Hepatocyte (in vitro differentiated cells): Measurements from ENCODE around the gene ACTR1A.

Experiments
- CTCF ChIP-seq: fragments of 200-600 bp; sonication (generic); IDR thresholded peaks from 2 replicates; pipeline ENCODE4 v1.5.1; 2016; ENCODE audit warnings: antibody characterized with exemption, mild to moderate bottlenecking; ENCODE audit not compliant: poor library complexity
- EZH2 ChIP-seq: fragments of 200-600 bp; sonication (generic); IDR thresholded peaks from 2 replicates; pipeline ENCODE4 v1.6.1; 2016; ENCODE audit warnings: antibody characterized with exemption, mild to moderate bottlenecking, borderline replicate concordance
- EZH2phosphoT487 ChIP-seq: fragments of 200-600 bp; sonication (generic); IDR thresholded peaks from one replicate; pipeline ENCODE4 v1.6.1; 2018; ENCODE audit warnings: antibody characterized with exemption, mild to moderate bottlenecking, low read depth, moderate library complexity; ENCODE audit not compliant: unreplicated experiment, severe bottlenecking

- no peak for TF ChIP-seq CTCF
- no peak for TF ChIP-seq EZH2phosphoT487
- TF ChIP-seq EZH2: no peak
Observed at GRCh38 chr10:102524746-102525145, 22.2 kb upstream of the ACTR1A start.
